Measurements from ENCODE around the gene TLCD3B.

DNA sequence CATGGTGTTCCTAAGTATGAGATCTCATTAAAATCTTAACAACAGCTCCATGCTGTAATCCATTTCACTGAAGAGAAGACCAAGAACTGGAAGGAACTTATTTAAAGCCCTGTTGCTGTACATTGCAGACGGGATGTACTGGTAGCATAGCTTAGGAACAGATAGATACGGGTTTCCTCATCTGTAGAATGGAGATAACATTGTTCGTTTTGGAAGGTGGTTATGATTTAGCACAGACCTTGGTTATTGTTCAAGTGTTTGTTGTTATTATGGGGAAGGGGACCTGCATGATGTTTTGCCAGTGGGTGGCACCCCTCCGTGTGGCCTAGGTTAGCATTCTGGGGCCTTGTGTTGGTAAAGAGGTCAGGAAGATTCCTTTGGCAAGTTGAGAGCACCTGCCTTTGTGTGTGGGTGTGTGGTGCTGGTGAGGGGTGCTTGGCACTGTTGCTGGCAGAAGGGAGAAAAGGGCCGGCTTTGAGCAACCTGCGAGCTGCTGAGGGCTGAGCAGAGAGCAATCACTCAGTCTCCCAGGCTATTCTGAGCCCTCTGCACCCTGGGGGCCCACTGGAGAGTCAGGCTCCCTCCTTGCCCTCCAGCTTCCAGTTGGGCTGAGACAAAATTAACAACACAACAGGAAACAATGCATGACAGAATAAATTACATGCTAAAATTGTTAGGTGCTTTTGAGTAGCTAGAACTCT is 55.1 kb downstream of the TLCD3B start:
- TF ChIP-seq TAF1 (conservative IDR thresholded peaks at IDR 0.05) (no peak), EGR1 (IDR thresholded peaks at IDR 0.05; ENCODE audit: low read depth in 2 of 2) (no peak), RAD21 (IDR thresholded peaks at IDR 0.05) (no peak), NR2F2 (IDR thresholded peaks at IDR 0.05) (no peak), HNF4A (conservative IDR thresholded peaks at IDR 0.05) (no peak), SP1 (IDR thresholded peaks at IDR 0.05) (no peak)
- TF ChIP-seq, protein P1, sequence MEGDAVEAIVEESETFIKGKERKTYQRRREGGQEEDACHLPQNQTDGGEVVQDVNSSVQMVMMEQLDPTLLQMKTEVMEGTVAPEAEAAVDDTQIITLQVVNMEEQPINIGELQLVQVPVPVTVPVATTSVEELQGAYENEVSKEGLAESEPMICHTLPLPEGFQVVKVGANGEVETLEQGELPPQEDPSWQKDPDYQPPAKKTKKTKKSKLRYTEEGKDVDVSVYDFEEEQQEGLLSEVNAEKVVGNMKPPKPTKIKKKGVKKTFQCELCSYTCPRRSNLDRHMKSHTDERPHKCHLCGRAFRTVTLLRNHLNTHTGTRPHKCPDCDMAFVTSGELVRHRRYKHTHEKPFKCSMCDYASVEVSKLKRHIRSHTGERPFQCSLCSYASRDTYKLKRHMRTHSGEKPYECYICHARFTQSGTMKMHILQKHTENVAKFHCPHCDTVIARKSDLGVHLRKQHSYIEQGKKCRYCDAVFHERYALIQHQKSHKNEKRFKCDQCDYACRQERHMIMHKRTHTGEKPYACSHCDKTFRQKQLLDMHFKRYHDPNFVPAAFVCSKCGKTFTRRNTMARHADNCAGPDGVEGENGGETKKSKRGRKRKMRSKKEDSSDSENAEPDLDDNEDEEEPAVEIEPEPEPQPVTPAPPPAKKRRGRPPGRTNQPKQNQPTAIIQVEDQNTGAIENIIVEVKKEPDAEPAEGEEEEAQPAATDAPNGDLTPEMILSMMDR (IDR thresholded peaks at IDR 0.05; ENCODE audit: low read depth, low read length, missing input control), result no peak
- TF ChIP-seq, protein P2, sequence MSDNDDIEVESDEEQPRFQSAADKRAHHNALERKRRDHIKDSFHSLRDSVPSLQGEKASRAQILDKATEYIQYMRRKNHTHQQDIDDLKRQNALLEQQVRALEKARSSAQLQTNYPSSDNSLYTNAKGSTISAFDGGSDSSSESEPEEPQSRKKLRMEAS (IDR thresholded peaks at IDR 0.05), result no peak
